Measurements from ENCODE around the gene NME3. TPM values are rescaled to one million over a fixed set of nuclear protein-coding genes. Genes with fewer than 3 reads are reported as not detected.

The NME3 gene
- total and polyA plus RNA-seq, 2 donors (not counting 3 experiments of a cell fraction or from before 2014, with no cell fraction given) = 38.2 to 74.4 TPM

DNA sequence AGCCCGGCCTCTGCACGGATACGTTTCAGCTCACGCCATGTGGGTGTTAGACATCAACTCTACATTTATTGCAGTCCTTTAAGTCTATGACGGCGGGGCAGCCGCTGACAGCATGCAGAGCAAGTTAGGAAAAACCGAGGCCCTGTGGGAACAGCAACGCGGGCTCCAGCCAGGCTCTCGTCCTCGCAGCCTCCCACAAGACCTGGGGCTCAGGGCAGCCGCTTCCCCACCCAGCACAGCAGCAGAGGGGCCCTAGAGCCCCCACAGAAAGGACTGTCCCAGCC lies 5.3 kb upstream of the NME3 start:
- H4K20me1 ChIP-seq (replicated peaks; ENCODE audit: control insufficient read depth, extremely low read depth, insufficient read depth, low read length) = no peaks in the 10 kb centered on the region
- H3K9ac ChIP-seq (replicated peaks; ENCODE audit: extremely low read depth, insufficient read depth, low read length) = no peak overlapping the region
- DNase-seq (ENCODE audit: low read depth, low spot score) = no peak
- no peaks in the 10 kb centered on the region for H3K9me3 ChIP-seq (replicated peaks; ENCODE audit: control insufficient read depth, insufficient read depth, low read length)
- peaks cover 20% of the 10 kb centered on the region for H3K4me1 ChIP-seq (ENCODE audit: control insufficient read depth, extremely low read depth, insufficient read depth, low read length)
- dilution Hi-C loops (cut with MboI; ENCODE audit: extremely low pct_ligation_motif_present, low sequenced_read_pairs) (no loop called here), intact Hi-C loops (cut with micrococcal nuclease) (no loop called here)
- H3K36me3 ChIP-seq (ENCODE audit: control insufficient read depth in 2 of 2, extremely low read depth in 1 of 2, insufficient read depth in 2 of 2, low read length in 2 of 2) = peaks cover 0 to 45% of the 10 kb centered on the region in 2 experiments
- no peak overlapping the region for H2AFZ ChIP-seq (ENCODE audit: low read depth, low read length)
- H3K9me1 ChIP-seq (replicated peaks; ENCODE audit: control insufficient read depth, extremely low read depth, insufficient read depth, low read length) = no peaks in the 10 kb centered on the region
- ChIA-PET CTCF (no interaction called here), POLR2A (no interaction called here)
- no peak for FAIRE-seq
- no TSS peak for BruUV-seq (replicated peaks)
- peaks cover 17% of the 10 kb centered on the region for H3K79me2 ChIP-seq (ENCODE audit: control insufficient read depth, insufficient read depth, low read length)
- no peak overlapping the region for H3K27ac ChIP-seq (ENCODE audit: insufficient read depth, low read depth, low read length)
- H3K4me2 ChIP-seq (ENCODE audit: insufficient read depth, low read length) = no peak overlapping the region
- TF ChIP-seq JUN (IDR thresholded peaks at IDR 0.05; ENCODE audit: borderline replicate concordance, insufficient read depth, insufficient read length, low read depth) (no peak), GATA2 (IDR thresholded peaks at IDR 0.05; ENCODE audit: insufficient read depth, insufficient read length, low read depth, low read length) (no peak), EZH2 (IDR thresholded peaks at IDR 0.05; ENCODE audit: borderline replicate concordance, low read depth, low read length, severe bottlenecking) (no peak), FOS (IDR thresholded peaks at IDR 0.05; ENCODE audit: borderline replicate concordance, insufficient read depth, low read length) (no peak), POLR2AphosphoS5 (IDR thresholded peaks at IDR 0.05; ENCODE audit: insufficient read depth, low read depth, low read length) (no peak), MYC (IDR thresholded peaks at IDR 0.05; ENCODE audit: low read depth, low read length) (no peak), POLR2A (IDR thresholded peaks at IDR 0.05; ENCODE audit: low read depth, low read length) (no peak)
- TF ChIP-seq, protein P1, sequence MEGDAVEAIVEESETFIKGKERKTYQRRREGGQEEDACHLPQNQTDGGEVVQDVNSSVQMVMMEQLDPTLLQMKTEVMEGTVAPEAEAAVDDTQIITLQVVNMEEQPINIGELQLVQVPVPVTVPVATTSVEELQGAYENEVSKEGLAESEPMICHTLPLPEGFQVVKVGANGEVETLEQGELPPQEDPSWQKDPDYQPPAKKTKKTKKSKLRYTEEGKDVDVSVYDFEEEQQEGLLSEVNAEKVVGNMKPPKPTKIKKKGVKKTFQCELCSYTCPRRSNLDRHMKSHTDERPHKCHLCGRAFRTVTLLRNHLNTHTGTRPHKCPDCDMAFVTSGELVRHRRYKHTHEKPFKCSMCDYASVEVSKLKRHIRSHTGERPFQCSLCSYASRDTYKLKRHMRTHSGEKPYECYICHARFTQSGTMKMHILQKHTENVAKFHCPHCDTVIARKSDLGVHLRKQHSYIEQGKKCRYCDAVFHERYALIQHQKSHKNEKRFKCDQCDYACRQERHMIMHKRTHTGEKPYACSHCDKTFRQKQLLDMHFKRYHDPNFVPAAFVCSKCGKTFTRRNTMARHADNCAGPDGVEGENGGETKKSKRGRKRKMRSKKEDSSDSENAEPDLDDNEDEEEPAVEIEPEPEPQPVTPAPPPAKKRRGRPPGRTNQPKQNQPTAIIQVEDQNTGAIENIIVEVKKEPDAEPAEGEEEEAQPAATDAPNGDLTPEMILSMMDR (IDR thresholded peaks at IDR 0.05; ENCODE audit: extremely low read depth in 1 of 2, insufficient read depth in 1 of 2, low read depth in 1 of 2, low read length in 2 of 2) = no peak
- TF ChIP-seq, protein P2, sequence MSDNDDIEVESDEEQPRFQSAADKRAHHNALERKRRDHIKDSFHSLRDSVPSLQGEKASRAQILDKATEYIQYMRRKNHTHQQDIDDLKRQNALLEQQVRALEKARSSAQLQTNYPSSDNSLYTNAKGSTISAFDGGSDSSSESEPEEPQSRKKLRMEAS (IDR thresholded peaks at IDR 0.05; ENCODE audit: insufficient read depth, insufficient read length) = no peak
- H3K27me3 ChIP-seq (ENCODE audit: control insufficient read depth in 2 of 2, insufficient read depth in 2 of 2, low read length in 2 of 2) = no peaks in the 10 kb centered on the region
- no peak overlapping the region for H3K4me3 ChIP-seq (replicated peaks in 1 of 3; ENCODE audit: insufficient read depth in 1 of 3, low read depth in 1 of 3, low read length in 3 of 3)

Data from endothelial cell of umbilical vein (primary cell).